ENCODE results near the gene PCYT1B.

DNA sequence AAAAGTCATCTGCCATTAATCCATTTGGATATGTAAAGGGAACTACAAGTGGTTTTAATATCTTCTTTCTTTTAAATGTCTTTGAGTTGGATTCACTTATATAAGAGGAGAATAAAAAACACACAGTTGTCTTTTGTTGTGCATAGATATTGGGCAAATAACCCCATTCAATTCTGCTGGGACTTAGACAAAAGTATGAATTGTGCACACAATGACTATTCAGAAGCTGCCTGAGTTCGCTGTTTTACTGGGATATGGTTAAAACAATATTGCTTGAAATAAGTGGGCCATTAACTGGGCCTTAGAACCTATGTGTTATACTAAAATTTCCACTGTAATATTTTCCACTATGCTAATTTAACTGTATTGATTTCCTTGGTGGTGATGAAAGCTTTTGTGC is 71.7 kb downstream of the PCYT1B start:
- TF ChIP-seq, protein P1, sequence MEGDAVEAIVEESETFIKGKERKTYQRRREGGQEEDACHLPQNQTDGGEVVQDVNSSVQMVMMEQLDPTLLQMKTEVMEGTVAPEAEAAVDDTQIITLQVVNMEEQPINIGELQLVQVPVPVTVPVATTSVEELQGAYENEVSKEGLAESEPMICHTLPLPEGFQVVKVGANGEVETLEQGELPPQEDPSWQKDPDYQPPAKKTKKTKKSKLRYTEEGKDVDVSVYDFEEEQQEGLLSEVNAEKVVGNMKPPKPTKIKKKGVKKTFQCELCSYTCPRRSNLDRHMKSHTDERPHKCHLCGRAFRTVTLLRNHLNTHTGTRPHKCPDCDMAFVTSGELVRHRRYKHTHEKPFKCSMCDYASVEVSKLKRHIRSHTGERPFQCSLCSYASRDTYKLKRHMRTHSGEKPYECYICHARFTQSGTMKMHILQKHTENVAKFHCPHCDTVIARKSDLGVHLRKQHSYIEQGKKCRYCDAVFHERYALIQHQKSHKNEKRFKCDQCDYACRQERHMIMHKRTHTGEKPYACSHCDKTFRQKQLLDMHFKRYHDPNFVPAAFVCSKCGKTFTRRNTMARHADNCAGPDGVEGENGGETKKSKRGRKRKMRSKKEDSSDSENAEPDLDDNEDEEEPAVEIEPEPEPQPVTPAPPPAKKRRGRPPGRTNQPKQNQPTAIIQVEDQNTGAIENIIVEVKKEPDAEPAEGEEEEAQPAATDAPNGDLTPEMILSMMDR (IDR thresholded peaks at IDR 0.05): no peak
- no peak for TF ChIP-seq POLR2AphosphoS5 (IDR thresholded peaks at IDR 0.05)
- TF ChIP-seq EP300 (IDR thresholded peaks at IDR 0.05): no peak
- TF ChIP-seq POLR2A (IDR thresholded peaks at IDR 0.05; ENCODE audit: low read depth): no peak
